ENCODE data around the gene HYCC2.

HYCC2 gene

DNA sequence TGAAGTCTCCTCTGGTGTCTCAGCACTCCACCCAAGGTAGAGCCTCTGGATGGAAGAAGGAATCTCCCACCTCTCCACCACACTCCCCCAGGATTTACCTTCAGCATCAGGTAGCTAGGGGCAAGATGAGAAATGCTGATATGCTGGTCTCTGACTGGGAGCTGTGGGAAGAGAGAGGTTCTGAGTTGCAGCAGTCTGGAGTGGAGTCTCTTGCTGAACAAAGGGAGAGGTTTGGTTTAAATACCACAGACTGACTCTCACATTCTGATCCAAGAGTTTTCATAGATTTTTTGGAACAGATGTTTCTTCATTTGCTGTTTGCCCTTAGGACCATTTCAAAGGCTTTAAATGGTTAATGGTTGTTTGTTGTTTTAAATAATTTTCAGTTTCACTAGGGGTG is 43.4 kb upstream of the HYCC2 start:
- DNase-seq (ENCODE audit: low read depth), result no peak
- TF ChIP-seq, protein P1, sequence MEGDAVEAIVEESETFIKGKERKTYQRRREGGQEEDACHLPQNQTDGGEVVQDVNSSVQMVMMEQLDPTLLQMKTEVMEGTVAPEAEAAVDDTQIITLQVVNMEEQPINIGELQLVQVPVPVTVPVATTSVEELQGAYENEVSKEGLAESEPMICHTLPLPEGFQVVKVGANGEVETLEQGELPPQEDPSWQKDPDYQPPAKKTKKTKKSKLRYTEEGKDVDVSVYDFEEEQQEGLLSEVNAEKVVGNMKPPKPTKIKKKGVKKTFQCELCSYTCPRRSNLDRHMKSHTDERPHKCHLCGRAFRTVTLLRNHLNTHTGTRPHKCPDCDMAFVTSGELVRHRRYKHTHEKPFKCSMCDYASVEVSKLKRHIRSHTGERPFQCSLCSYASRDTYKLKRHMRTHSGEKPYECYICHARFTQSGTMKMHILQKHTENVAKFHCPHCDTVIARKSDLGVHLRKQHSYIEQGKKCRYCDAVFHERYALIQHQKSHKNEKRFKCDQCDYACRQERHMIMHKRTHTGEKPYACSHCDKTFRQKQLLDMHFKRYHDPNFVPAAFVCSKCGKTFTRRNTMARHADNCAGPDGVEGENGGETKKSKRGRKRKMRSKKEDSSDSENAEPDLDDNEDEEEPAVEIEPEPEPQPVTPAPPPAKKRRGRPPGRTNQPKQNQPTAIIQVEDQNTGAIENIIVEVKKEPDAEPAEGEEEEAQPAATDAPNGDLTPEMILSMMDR (conservative IDR thresholded peaks at IDR 0.05; ENCODE audit: low read depth, low read length), result no peak
- H3K4me3 ChIP-seq (ENCODE audit: low read length), result no peak overlapping the region

DNA sequence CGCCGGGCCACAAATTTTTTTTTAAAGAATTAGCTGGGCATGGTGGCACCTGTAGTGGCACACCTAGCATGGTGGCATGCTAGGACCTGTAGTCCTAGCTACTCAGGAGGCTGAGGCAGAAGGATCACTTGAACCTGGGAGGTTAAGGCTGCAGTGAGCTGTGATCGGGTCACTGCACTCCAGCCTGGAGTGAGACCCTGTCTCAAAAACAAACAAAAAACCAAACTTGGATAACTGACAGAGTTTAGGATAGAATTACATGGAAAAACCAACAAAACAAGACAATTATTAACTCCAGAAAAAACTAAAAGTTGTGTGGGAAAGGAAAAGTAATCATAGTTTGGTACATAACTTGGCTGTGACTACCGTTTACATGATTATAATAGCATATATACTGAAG is 42.9 kb upstream of the HYCC2 start:
- H3K4me3 ChIP-seq (ENCODE audit: low read length), result no peak overlapping the region
- TF ChIP-seq, protein P1 (conservative IDR thresholded peaks at IDR 0.05; ENCODE audit: low read depth, low read length), result no peak
- DNase-seq (ENCODE audit: low read depth), result no peak

DNA sequence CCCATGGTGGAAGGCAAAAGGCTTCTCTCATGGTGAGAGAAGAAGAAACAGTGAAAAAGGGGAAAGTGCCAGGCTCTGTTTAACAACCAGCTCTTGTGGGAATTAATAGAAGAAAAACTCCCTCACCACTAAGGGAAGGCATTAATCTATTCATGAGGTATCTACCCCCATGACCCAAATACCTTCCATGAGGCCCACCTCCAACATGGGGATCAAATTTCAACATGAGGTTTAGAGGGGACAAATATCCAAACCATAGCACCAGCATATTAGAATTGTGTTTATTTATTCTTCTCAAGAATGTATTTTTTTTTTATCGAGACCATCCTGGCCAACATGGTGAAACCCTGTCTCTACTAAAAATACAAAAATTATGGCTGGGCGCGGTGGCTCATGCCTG is 39.6 kb upstream of the HYCC2 start:
- no peak overlapping the region for H3K4me3 ChIP-seq (ENCODE audit: low read length)
- DNase-seq (ENCODE audit: low read depth), result no peak
- TF ChIP-seq, protein P1 (conservative IDR thresholded peaks at IDR 0.05; ENCODE audit: low read depth, low read length), result no peak

- H3K4me3 ChIP-seq (ENCODE audit: low read length), result no peak overlapping the region
- no peak for DNase-seq (ENCODE audit: low read depth)
- TF ChIP-seq, protein P1 (conservative IDR thresholded peaks at IDR 0.05; ENCODE audit: low read depth, low read length), result no peak
These were observed 39.1 kb upstream of the HYCC2 start for GRCh38 chr2:201110615-201111014.

DNA sequence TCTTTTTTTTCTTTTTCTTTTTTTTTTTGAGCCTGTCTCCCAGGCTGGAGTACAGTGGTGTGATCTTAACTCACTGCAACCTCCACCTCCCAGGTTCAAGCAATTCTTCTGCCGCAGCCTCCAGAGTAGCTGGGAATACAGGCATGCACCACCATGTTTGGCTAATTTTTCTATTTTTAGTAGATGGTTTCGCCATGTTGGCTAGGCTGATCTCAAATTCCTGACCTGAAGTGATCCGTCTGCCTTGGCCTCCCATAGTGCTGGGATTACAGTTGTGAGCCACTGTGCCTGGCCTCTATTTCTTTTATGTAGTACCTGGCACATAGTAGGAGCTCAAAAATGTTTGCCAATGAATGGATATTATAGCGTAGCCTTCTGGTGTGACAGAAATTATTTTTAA is 37.7 kb upstream of the HYCC2 start:
- no peak for DNase-seq (ENCODE audit: low read depth)
- TF ChIP-seq, protein P1 (conservative IDR thresholded peaks at IDR 0.05; ENCODE audit: low read depth, low read length), result no peak
- no peak overlapping the region for H3K4me3 ChIP-seq (ENCODE audit: low read length)

DNA sequence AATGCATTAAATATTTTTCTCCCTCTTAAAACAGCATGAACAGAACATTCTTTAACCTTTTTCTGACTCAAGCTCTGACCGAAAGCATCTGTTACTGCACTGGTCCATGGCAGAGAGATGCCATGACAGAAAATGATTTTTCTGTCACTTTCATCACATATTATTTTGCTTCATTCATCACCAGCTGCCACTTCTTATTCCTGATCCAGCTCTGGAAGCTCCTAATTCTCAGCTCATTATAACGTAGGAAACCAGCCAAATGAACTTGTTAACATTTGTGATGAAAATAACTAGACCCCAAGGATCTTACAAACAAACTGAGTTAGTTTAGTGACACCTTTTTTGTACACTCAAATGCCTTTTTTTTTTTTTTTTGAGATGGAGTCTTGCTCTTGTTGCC is 36.9 kb upstream of the HYCC2 start:
- TF ChIP-seq, protein P1 (conservative IDR thresholded peaks at IDR 0.05; ENCODE audit: low read depth, low read length), result no peak
- H3K4me3 ChIP-seq (ENCODE audit: low read length), result no peak overlapping the region
- no peak for DNase-seq (ENCODE audit: low read depth)

DNA sequence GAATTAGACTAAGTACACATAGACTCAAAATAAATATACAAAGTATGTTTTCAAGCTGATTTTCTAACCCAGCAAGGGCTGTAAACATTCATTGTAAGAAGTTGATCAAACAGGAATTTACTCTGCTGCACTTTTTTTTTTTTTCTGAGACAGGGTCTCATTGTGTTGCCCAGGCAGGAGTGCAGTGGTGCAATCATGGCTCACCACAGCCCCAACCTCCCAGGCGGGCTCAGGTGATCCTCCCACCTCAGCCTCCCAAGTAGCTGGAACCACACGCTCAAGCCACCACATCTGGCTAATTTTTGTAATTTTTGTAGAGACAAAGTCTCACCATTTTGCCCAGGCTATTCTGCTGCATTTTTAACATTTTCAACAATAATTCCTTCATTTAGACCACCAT is 36.2 kb upstream of the HYCC2 start:
- no peak overlapping the region for H3K4me3 ChIP-seq (ENCODE audit: low read length)
- TF ChIP-seq, protein P1 (conservative IDR thresholded peaks at IDR 0.05; ENCODE audit: low read depth, low read length), result no peak

More for the DNA sequence above, 36.2 kb upstream of the HYCC2 start:
- no peak for DNase-seq (ENCODE audit: low read depth)
